Caco-2 (cell line): ENCODE data around the gene ZEB2. TPM values are rescaled to one million over a fixed set of nuclear protein-coding genes. Genes with fewer than 3 reads are reported as not detected.

ENCODE experiments used
- BruUV-seq: library from RNA; stranded (reverse); fragments of 400-500 nt; replicated peaks from 2 replicates; lab custom pipeline; 2021; lab: Mats Ljungman, UMichigan
- CTCF ChIA-PET: fragments of 300-600 bp; sonication (Branson Sonifier 250); formaldehyde crosslinking; loops from one replicate; lab custom pipeline; 2022; ENCODE audit warnings: antibody characterized with exemption; lab: Charles Lee
- POLR2A ChIA-PET: fragments of 300-600 bp; sonication (Branson Sonifier 250); formaldehyde crosslinking; loops from one replicate; lab custom pipeline; 2022; ENCODE audit warnings: antibody characterized with exemption; lab: Charles Lee
- DNase-seq, 2 experiments: peaks; one replicate each; pipeline versions ENCODE4 v3.0.0 to v3.0.0-alpha.2; 2020 to 2022
- H3K27me3 ChIP-seq: replicated peaks from 2 replicates; pipeline ENCODE4 v1.6.0; 2011; ENCODE audit warnings: low read length; ENCODE audit not compliant: control insufficient read depth, insufficient read depth
- H3K36me3 ChIP-seq: 2 replicates; pipeline ENCODE4 v1.5.1; 2011; ENCODE audit warnings: low read length; ENCODE audit not compliant: control insufficient read depth, insufficient read depth
- H3K4me1 ChIP-seq: fragments of 250-450 bp; sonication (Bioruptor Pico); 2 replicates; pipeline ENCODE4 v1.5.1; 2020; ENCODE audit warnings: mild to moderate bottlenecking
- H3K4me3 ChIP-seq: 2 replicates; pipeline ENCODE4 v1.5.1; 2011; ENCODE audit warnings: low read depth, mild to moderate bottlenecking, control low read depth, low read length
- H3K9me3 ChIP-seq: fragments of 250-450 bp; sonication (Bioruptor Pico); 2 replicates; pipeline ENCODE4 v1.5.1; 2020; ENCODE audit warnings: mild to moderate bottlenecking, moderate library complexity
- H3K27ac Mint-ChIP-seq: one replicate; pipeline ENCODE4 v1.8.0; 2022; ENCODE audit warnings: mixed read lengths; ENCODE audit not compliant: unreplicated experiment
- H3K27me3 Mint-ChIP-seq: one replicate; pipeline ENCODE4 v1.8.0; 2022; ENCODE audit warnings: mixed read lengths; ENCODE audit not compliant: insufficient read depth, unreplicated experiment
- H3K36me3 Mint-ChIP-seq: one replicate; pipeline ENCODE4 v1.8.0; 2022; ENCODE audit warnings: mild to moderate bottlenecking, mixed read lengths; ENCODE audit not compliant: insufficient read depth, unreplicated experiment
- H3K4me1 Mint-ChIP-seq: one replicate; pipeline ENCODE4 v1.8.0; 2022; ENCODE audit warnings: low read depth, mixed read lengths; ENCODE audit not compliant: unreplicated experiment
- H3K4me3 Mint-ChIP-seq: one replicate; pipeline ENCODE4 v1.8.0; 2022; ENCODE audit warnings: mild to moderate bottlenecking, moderate library complexity, mixed read lengths; ENCODE audit not compliant: unreplicated experiment
- H3K9me3 Mint-ChIP-seq: one replicate; pipeline ENCODE4 v1.8.0; 2022; ENCODE audit warnings: mixed read lengths; ENCODE audit not compliant: unreplicated experiment
- CTCF ChIP-seq, 2 experiments: fragments of 200-600 bp in 1 of 2; IDR thresholded peaks; 1 replicate in 1 of 2; 2 replicates in 1 of 2; pipeline versions ENCODE4 v1.5.1 to v1.8.0; 2011 to 2022; ENCODE audit warnings: antibody characterized with exemption in 1 of 2, control low read depth in 1 of 2, inconsistent platforms in 1 of 2, low read depth in 1 of 2, low read length in 1 of 2, mild to moderate bottlenecking in 1 of 2, moderate library complexity in 1 of 2; ENCODE audit not compliant: insufficient read depth in 1 of 2, severe bottlenecking in 1 of 2, unreplicated experiment in 1 of 2
- intact Hi-C: fragments of 100-400 bp; cut with micrococcal nuclease; formaldehyde crosslinking; loops from one replicate; pipeline ENCODE4 v1.10.0; 2022; ENCODE audit not compliant: unreplicated experiment
- total RNA-seq: library from RNA; stranded (reverse); gene quantifications from 2 replicates; pipeline ENCODE4 v1.2.3, GENCODE V29; 2022

The ZEB2 gene
- total RNA-seq, 1 experiment from 2014 or later = not detected

GRCh38 chr2:144434425-144435222 lies 85.3 kb downstream of the ZEB2 start:
- H3K9me3 Mint-ChIP-seq = no peaks in the 10 kb centered on the region
- ChIA-PET POLR2A (no interaction called here), CTCF (no interaction called here)
- no peaks in the 10 kb centered on the region for H3K4me1 ChIP-seq
- H3K4me3 ChIP-seq = no peak overlapping the region
- DNase-seq = no peak
- no peaks in the 10 kb centered on the region for H3K36me3 Mint-ChIP-seq
- H3K9me3 ChIP-seq = no peaks in the 10 kb centered on the region
- TF ChIP-seq CTCF (IDR thresholded peaks at IDR 0.05; ENCODE audit: insufficient read depth in 1 of 2, low read depth in 1 of 2, low read length in 1 of 2, severe bottlenecking in 1 of 2, unreplicated experiment in 1 of 2) = no peak
- intact Hi-C loops = no loop called here
- H3K27me3 ChIP-seq = no peaks in the 10 kb centered on the region
- BruUV-seq = no TSS peak
- H3K4me3 Mint-ChIP-seq = no peak overlapping the region
- H3K4me1 Mint-ChIP-seq = no peaks in the 10 kb centered on the region
- H3K36me3 ChIP-seq = no peaks in the 10 kb centered on the region
- H3K27me3 Mint-ChIP-seq = no peaks in the 10 kb centered on the region
- H3K27ac Mint-ChIP-seq = no peak overlapping the region

- no peaks in the 10 kb centered on the region for H3K9me3 Mint-ChIP-seq
- H3K27ac Mint-ChIP-seq = no peak overlapping the region
- no peak for TF ChIP-seq CTCF (IDR thresholded peaks at IDR 0.05; ENCODE audit: insufficient read depth in 1 of 2, low read depth in 1 of 2, low read length in 1 of 2, severe bottlenecking in 1 of 2, unreplicated experiment in 1 of 2)
- Histone ChIP-seq H3K9me3 (no peaks in the 10 kb centered on the region), H3K4me1 (no peaks in the 10 kb centered on the region), H3K27me3 (no peaks in the 10 kb centered on the region), H3K4me3 (no peak overlapping the region), H3K36me3 (no peaks in the 10 kb centered on the region)
- ChIA-PET CTCF (no interaction called here), POLR2A (no interaction called here)
- BruUV-seq = no TSS peak
- intact Hi-C loops = no loop called here
- H3K4me3 Mint-ChIP-seq = no peak overlapping the region
- no peaks in the 10 kb centered on the region for H3K4me1 Mint-ChIP-seq
- no peaks in the 10 kb centered on the region for H3K36me3 Mint-ChIP-seq
- peaks cover 6% of the 10 kb centered on the region for H3K27me3 Mint-ChIP-seq
- DNase-seq = no peak
Measured at GRCh38 chr2:144432921-144433320, 87.0 kb downstream of the ZEB2 start.

- BruUV-seq = no TSS peak
- TF ChIP-seq CTCF (IDR thresholded peaks at IDR 0.05; ENCODE audit: insufficient read depth in 1 of 2, low read depth in 1 of 2, low read length in 1 of 2, severe bottlenecking in 1 of 2, unreplicated experiment in 1 of 2) = no peak
- no peaks in the 10 kb centered on the region for H3K9me3 Mint-ChIP-seq
Measured at GRCh38 chr2:144431998-144432397, 87.9 kb downstream of the ZEB2 start.

More at GRCh38 chr2:144431998-144432397, 87.9 kb downstream of the ZEB2 start:
- Histone ChIP-seq H3K4me3 (no peak overlapping the region), H3K36me3 (no peaks in the 10 kb centered on the region), H3K27me3 (no peaks in the 10 kb centered on the region), H3K9me3 (no peaks in the 10 kb centered on the region), H3K4me1 (no peaks in the 10 kb centered on the region)
- Mint-ChIP-seq H3K27me3 (peaks cover 9% of the 10 kb centered on the region), H3K4me3 (no peak overlapping the region), H3K4me1 (no peaks in the 10 kb centered on the region), H3K36me3 (no peaks in the 10 kb centered on the region), H3K27ac (no peak overlapping the region)
- ChIA-PET POLR2A (no interaction called here), CTCF (no interaction called here)
- intact Hi-C loops = no loop called here
- DNase-seq = no peak
